DMS79 treated with DMSO at 0.1 percent for 48 hours (cell line): ENCODE results near the gene CAMK2G.
"Not testable (repeated sequence)": the region's sequence is repeated elsewhere in the genome, so short reads cannot be mapped to it uniquely, and the experiment has no call there.

Experiments used
- DNase-seq: peaks from one replicate; lab custom pipeline; 2025; lab: John Stamatoyannopoulos, UW

Gene CAMK2G

GRCh38 chr10:73840056-73840402 lies 34.3 kb downstream of the CAMK2G start:
- no peak for DNase-seq

GRCh38 chr10:73839276-73839966 lies 34.9 kb downstream of the CAMK2G start:
- DNase-seq, result no peak

- DNase-seq, result no peak
Measured at GRCh38 chr10:73838827-73839226, 35.5 kb downstream of the CAMK2G start.

- DNase-seq, result no peak
Measured at GRCh38 chr10:73838008-73838567, 36.3 kb downstream of the CAMK2G start.

GRCh38 chr10:73837072-73837471 lies 37.3 kb downstream of the CAMK2G start:
- DNase-seq, result no peak

- no peak for DNase-seq
Measured at GRCh38 chr10:73836427-73836980, 37.9 kb downstream of the CAMK2G start.

- DNase-seq, result not testable (repeated sequence)
Measured at GRCh38 chr10:73829090-73829489, 45.3 kb downstream of the CAMK2G start.

- no peak for DNase-seq
Measured at GRCh38 chr10:73828161-73828560, 46.2 kb downstream of the CAMK2G start.

GRCh38 chr10:73827346-73828089 lies 46.8 kb downstream of the CAMK2G start:
- no peak for DNase-seq

- DNase-seq, result no peak
Measured at GRCh38 chr10:73824146-73824725, 50.1 kb downstream of the CAMK2G start.

GRCh38 chr10:73823391-73823790 lies 51.0 kb downstream of the CAMK2G start:
- no peak for DNase-seq

- no peak for DNase-seq
Measured at GRCh38 chr10:73819513-73820093, 54.8 kb downstream of the CAMK2G start.

GRCh38 chr10:73819081-73819480 lies 55.3 kb downstream of the CAMK2G start:
- no peak for DNase-seq

GRCh38 chr10:73818402-73818801 lies 56.0 kb downstream of the CAMK2G start:
- no peak for DNase-seq

- DNase-seq, result no peak
Measured at GRCh38 chr10:73817826-73818225, 56.5 kb downstream of the CAMK2G start.

- no peak for DNase-seq
Measured at GRCh38 chr10:73816917-73817729, 57.2 kb downstream of the CAMK2G start.

GRCh38 chr10:73815719-73816030 lies 58.7 kb downstream of the CAMK2G start:
- no peak for DNase-seq

- no peak for DNase-seq
Measured at GRCh38 chr10:73814896-73815718, 59.2 kb downstream of the CAMK2G start.

GRCh38 chr10:73814276-73814895 lies 60.0 kb downstream of the CAMK2G start:
- no peak for DNase-seq

- DNase-seq, result no peak
Measured at GRCh38 chr10:73813333-73813732, 61.0 kb downstream of the CAMK2G start.
